ENCODE results near the gene KLHL26.

The KLHL26 gene

DNA sequence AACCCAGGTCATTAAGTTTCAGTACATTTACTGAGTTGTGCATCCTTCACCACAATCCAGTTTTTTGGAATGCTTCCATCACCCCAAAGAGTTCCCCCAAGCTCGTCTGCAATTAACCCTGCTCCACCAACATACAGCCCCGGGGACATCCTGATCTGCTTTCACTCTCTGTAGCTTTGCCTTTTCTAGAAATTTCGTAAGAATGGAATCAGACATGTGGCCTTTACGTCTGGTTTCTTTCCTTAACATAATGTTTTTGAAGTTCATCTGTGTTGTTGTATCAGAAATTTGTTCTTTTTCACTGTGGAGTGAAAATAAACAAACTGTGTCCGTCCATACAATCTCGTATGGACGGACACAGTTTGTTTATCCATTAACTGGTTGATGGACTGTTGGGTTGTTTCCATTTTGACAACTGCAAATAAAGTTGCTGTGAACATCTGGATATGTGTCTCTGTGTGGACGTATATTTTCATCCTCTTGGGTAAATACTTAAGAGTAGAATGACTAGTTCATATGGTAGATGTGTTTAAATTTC is 2.9 kb downstream of the KLHL26 start:
- no peak for TF ChIP-seq ZNF274 (IDR thresholded peaks at IDR 0.05; ENCODE audit: low read depth, low read length)
- no peak overlapping the region for H3K4me3 ChIP-seq (ENCODE audit: low read length)

DNA sequence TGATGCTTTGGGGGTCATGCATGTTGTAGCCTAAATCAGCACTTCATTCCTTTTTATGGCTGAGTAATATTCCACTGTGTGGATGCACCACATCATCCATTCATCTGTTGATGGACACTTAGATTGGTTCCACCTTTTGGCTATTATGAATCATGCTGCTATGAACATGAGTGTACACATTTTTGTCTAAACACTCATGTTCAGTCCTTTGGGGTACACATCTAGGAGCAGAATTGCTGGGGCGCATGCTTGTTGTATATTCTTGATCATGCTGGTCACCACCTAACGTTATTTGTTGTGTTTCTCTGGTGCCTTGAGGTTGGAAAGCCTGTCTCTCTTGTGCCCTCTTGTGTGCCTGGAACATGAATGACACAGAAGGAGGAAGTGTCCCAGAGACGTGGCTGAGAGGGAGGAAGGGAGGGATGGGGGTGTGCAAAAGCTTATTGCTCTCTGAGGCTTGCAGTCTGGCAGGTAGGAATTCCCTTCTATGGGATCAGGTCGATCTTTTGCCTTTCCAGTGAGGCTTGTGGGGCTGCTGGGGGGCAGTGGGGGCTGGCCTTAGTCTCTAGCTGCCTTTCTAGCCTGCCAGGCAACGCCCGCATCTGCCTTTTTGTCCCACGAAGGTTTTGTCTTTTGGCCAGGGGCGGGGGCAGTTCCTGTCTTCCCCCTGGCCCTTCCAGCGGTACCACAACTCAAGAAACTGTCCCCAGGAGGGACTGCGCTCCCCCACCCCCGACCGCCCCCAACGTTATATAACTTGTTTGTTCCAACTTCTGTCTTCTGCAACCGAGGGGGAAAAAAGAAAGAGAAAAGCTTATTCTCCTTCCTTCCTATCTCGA is 7.6 kb downstream of the KLHL26 start:
- TF ChIP-seq ZNF274 (IDR thresholded peaks at IDR 0.05; ENCODE audit: low read depth, low read length) = no peak
- no peak overlapping the region for H3K4me3 ChIP-seq (ENCODE audit: low read length)

DNA sequence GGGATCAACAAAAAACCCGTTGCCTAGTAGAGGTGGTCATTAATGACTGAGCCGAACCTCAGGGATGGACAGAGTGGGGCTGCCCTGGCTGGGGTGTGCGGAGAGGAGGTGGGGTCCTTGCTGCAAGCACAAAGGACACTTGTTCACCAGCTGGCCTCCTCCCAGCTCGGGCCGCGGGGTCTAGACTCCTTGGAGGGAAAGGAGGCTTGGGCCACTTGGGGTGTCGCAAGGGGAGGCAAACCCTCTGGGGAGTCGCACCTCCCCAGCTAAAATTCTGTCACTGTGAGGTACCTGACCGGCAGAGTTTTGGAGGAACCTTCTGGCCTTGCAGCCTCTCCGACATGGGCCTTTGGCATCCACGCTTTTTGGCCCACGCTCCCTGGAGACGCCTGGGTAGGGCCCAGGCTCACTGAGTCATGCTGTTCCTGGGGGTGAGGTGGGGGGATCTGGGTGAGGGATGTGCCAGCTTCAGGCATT is 8.2 kb downstream of the KLHL26 start:
- no peak for TF ChIP-seq ZNF274 (IDR thresholded peaks at IDR 0.05; ENCODE audit: low read depth, low read length)
- H3K4me3 ChIP-seq (ENCODE audit: low read length) = no peak overlapping the region

DNA sequence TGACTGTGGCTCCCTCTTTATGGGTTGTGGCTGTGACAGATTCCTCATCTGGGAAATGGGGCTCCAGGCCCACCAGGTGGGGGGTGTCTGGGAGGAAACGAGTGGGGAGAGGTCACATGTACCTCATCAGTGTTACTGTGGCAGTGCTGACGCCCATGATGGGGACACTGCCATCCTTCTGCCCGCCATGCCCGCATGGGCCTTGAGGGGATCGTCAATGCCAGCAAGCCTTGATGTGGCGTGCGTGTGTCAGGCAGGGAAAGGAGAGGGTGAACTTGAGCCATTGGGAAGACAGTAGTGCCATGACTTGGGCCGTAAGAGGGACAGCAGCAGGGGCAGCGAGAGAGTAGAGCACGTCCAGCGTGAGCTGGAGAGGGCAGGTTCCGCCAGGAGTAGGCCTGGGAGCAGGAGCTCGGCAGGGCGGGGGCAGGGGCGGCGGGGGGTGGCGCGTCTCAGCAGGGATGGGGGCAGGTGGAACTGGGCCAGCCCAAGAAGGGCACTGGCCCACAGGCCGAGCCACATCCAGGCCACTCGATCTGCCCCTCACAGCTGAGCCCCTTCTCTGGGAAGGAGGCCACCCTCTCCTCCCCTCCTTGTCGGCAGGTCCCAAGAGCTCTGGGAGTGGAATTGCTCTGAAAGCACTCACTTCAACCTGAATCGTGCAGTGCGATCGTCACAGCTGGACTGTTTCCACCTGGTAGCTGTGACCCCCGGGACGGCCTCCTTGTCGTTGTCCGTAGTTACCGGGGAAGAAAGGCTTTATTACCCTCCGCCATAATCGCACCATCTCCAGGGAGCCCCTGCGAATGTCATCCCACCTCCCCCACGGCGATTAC is 9.9 kb downstream of the KLHL26 start:
- no peak for TF ChIP-seq ZNF274 (IDR thresholded peaks at IDR 0.05; ENCODE audit: low read depth, low read length)
- H3K4me3 ChIP-seq (ENCODE audit: low read length) = no peak overlapping the region

DNA sequence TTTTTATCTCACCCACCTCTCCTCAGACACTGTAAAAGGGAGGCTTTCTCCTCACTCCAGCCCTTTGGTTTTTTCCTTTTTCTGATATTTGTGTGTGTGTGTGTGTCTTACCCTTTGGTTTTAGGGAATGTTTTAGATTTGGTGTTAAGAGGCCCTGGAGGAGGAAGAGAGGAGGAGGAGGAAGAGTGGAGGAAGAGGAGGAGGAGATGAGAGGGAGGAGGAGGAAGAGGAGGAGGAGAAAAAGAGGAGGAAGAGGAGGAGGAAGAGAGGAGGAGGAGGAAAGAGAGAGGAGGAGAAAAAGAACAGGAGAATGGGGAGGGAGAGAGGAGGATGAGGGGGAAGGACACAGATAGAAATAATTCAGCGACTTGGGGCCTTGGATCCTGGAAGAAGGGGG is 10.5 kb downstream of the KLHL26 start:
- H3K4me3 ChIP-seq (ENCODE audit: low read length) = no peak overlapping the region
- no peak for TF ChIP-seq ZNF274 (IDR thresholded peaks at IDR 0.05; ENCODE audit: low read depth, low read length)

DNA sequence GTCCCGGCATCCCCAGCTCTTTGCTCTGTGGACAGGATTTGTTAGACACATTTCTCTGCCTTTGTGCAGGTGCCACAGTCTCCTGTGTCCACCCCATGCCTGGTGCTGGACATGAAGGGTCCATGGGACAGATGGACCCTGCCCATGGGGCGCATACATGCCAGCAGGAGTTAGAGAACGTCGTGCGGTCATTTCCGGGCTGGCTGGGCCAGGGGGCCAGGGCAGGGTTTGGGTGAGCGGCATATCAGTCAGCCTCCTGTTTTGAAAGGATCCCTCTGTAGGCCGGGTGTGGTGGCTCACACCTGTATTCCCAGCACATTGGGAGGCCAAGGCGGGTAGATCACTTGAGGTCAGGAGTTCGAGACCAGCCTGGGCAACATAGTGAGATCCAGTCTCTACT is 11.0 kb downstream of the KLHL26 start:
- H3K4me3 ChIP-seq (ENCODE audit: low read length) = no peak overlapping the region
- no peak for TF ChIP-seq ZNF274 (IDR thresholded peaks at IDR 0.05; ENCODE audit: low read depth, low read length)

DNA sequence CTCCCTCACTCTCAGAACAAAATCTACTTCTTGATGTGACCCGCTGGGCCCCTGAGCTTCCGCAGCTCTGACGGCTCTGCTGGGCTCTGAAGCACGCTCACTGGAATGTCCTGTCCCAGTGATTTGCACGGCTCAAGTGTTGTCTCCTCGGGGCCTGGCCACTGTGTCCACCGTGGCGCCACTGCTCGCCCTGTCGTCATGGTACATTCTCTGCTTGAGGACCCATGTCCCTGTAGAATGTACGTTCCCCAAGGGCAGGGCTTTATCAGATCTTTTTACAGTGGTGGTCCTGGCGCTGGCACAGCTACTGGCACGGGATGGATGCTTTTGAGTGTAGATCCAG is 12.1 kb downstream of the KLHL26 start:
- no peak overlapping the region for H3K4me3 ChIP-seq (ENCODE audit: low read length)
- no peak for TF ChIP-seq ZNF274 (IDR thresholded peaks at IDR 0.05; ENCODE audit: low read depth, low read length)

DNA sequence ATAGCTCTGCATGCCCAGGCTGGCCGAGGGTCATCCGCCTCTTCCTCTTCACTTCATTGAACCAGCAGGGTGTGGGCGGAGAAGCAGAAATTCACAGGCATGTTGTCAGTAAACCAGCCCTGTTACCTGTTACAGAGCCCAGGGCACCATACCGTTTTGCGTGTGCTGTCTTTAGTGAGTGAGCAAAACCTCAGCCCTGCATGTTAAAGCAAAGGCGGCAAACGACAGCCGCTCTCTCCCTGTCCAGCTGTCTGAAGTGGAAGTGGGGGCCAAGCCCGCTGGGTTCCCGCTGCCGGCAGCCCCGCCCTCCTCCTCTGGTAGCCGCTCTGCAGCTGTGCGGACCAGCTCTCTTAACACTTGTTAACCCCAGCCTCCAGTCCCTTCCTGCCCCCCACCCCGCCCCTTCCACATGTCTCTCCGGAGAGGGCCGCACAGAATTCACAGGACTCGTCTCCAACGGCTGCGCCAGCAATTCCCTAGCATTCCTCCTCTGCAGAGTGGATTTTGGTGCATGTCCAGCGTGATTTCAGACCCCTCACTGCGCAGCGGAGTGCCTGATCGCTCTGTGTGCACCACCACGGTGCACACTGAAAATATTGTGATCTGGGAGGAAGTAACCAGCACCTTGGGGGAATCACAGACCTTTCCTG is 12.7 kb downstream of the KLHL26 start:
- no peak for TF ChIP-seq ZNF274 (IDR thresholded peaks at IDR 0.05; ENCODE audit: low read depth, low read length)
- no peak overlapping the region; the same call in 1 of the 2 replicates for H3K4me3 ChIP-seq (ENCODE audit: low read length)

DNA sequence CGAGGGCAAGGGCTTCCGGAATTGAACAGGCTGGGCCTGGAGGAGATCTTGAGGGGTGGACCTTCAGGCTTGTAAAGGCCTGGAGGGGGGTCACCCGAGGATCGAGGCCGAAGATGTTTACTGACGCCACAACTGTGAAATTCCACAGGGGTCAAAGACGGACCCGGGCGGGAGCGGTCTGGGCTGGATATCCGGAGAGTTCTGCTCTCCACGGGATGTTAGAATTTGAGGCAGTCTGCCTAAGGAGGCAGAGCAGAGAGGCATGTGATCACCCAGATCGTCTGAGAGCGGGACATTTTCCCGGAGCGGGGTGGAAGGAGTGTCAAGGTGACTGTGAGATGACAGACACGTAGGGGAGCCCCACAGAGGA is 13.2 kb downstream of the KLHL26 start:
- H3K4me3 ChIP-seq (ENCODE audit: low read length) = no peak overlapping the region; the same call in 1 of the 2 replicates

DNA sequence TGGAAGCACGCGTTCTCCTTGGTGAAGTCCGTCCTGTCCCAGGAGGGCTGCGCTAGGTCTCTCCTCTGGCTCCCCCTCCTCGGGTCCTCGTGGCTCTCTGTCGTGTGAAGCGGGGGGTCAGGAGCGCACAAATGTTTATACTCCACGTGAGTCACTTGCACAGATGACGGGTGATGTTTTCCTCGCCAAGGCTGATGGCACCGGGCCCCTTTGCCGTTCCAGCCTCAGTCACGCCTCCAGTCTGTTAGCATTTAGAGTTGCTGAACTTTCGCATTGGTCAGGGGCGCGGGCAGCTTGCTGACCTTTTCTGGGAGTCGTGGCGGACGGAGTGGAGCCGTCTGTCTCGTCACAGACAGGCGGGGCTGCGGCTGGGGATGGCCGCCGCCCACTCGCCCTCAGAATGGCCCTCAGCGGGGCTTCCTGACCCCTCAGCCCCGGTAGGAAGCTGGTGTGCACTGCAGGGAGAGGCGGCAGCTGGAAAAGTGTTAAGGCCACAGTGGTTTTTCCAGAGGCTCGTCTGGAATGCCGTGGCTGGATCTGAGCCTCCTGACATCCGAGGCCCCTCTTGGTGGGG is 13.7 kb downstream of the KLHL26 start:
- no peak overlapping the region for H3K4me3 ChIP-seq (ENCODE audit: low read length)
- no peak for TF ChIP-seq ZNF274 (IDR thresholded peaks at IDR 0.05; ENCODE audit: low read depth, low read length)

More for the DNA sequence above, 13.2 kb downstream of the KLHL26 start:
- no peak for TF ChIP-seq ZNF274 (IDR thresholded peaks at IDR 0.05; ENCODE audit: low read depth, low read length)

DNA sequence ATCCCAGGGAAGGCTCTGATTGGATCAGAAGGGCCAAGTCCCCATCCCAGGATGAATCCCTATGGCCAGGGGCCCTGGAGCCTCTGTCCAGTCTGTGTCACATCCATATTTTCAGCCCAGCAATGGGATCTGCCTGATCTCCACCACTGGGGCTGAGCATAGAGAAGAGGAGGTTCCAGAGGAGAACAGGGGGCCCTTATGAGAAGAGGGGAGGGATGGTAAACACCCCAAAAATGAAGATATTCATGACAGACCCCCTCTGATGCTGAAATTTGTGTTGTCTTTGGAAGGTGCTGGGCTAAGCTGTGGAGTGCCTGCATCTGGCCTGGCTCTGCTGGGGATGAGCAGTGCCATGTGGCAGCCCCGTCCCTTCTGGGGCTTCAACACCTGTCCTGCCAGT is 14.5 kb downstream of the KLHL26 start:
- TF ChIP-seq ZNF274 (IDR thresholded peaks at IDR 0.05; ENCODE audit: low read depth, low read length) = no peak
- H3K4me3 ChIP-seq (ENCODE audit: low read length) = no peak overlapping the region

DNA sequence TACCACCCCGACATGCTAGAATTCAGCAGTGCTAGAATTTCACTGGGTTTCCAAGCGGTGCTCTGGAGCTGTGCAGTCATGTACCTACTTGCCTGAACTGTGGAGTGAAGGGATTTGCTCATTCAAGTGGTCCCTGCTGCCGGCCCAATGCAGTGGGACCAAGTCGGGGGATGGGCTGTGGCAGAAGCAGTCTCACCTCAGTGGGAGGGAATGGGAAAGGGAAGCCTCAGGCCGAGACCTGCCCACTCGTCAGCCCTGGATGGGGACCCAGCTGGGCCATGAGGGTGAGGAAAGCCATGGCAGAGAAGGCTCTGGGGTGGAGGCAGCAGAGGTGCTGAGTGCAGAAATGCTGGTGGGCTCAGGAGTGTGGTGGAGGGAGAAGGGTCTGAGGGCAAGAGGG is 14.9 kb downstream of the KLHL26 start:
- TF ChIP-seq ZNF274 (IDR thresholded peaks at IDR 0.05; ENCODE audit: low read depth, low read length) = no peak
- H3K4me3 ChIP-seq (ENCODE audit: low read length) = no peak overlapping the region

DNA sequence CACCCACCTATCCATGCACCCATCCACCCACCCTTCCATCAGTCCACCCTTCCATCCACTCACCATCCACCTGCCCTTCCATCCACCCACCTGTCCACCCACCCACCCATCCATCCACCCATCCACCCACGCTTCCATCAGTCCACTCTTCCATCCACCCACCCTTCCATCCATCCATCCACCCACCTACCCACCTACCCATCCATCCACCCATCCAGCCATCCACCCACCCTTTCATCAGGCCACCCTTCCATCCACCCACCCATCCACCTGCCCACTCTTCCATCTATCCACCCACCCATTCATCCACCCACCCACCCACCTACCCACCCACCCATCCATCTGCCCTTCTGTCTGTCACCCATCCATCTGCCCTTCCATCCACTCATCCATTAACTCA is 17.0 kb downstream of the KLHL26 start:
- no peak for TF ChIP-seq ZNF274 (IDR thresholded peaks at IDR 0.05; ENCODE audit: low read depth, low read length)
- no peak overlapping the region for H3K4me3 ChIP-seq (ENCODE audit: low read length)

DNA sequence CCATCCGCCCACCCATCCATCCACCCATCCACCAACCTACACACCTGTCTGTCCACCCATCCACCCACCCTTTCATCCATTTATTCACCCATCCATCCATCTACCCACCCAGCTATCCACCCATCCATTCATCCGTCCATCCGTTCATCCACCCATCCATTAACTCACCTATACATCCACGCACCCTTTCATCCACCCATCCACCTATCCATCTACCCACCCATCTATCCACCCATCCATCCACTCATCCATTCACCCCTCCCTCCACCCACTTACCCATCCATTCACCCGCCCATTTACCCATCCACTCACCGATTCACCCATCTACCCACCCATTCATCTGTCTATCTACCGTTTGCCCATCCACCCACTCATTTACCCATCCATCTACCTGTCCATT is 17.6 kb downstream of the KLHL26 start:
- no peak for TF ChIP-seq ZNF274 (IDR thresholded peaks at IDR 0.05; ENCODE audit: low read depth, low read length)
- H3K4me3 ChIP-seq (ENCODE audit: low read length) = no peak overlapping the region

All from GM08714 (cell line).